Spleen (tissue), 7 donors: ENCODE data around the gene TBC1D16.

Experiments
- POLR2A ChIP-seq, 3 donors: fragments of 450-650 bp; IDR thresholded peaks; one replicate each; pipeline ENCODE4 v1.5.1; 2017; ENCODE audit warnings: antibody characterized with exemption in 3 of 3, mild to moderate bottlenecking in 1 of 3
- TF ChIP-seq, protein P1 (sequence below), 11 experiments: fragments of 200-600 bp in 7 of 11; fragments of 450-650 bp in 4 of 11; sonication (generic) in 4 of 11; IDR thresholded peaks in 8 of 11; conservative IDR thresholded peaks in 3 of 11; 1 replicate in 7 of 11; 2 replicates in 4 of 11; pipeline versions ENCODE4 v1.4.0 to v1.8.0; 2016 to 2021; ENCODE audit warnings: antibody characterized with exemption in 11 of 11, inconsistent platforms in 4 of 11, mild to moderate bottlenecking in 1 of 11
- donor health status: DM: no; HTN: no; CAD: no; lungs with moderate emphysema.
- donor health status: DM: no; HTN: no; CAD: no.
- donor health status: DM: no; HTN: no; CAD: no.

DNA sequence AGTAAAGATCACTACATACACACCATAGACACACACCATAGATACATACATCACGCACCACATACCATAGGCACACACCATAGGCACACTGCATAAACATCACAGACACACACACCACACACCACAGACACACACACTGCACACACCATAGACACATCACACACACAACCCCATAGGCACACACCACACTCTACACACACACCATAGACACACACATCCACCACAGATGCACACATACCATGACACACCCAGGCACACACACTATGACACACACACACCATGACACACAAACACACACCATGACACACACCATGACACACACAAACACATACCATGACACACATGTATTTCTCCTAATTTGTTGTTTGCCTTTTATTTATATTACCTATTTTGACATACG, 14.1 kb downstream of the TBC1D16 start:
- no peak for TF ChIP-seq POLR2A (IDR thresholded peaks at IDR 0.05)
- TF ChIP-seq, protein P1, sequence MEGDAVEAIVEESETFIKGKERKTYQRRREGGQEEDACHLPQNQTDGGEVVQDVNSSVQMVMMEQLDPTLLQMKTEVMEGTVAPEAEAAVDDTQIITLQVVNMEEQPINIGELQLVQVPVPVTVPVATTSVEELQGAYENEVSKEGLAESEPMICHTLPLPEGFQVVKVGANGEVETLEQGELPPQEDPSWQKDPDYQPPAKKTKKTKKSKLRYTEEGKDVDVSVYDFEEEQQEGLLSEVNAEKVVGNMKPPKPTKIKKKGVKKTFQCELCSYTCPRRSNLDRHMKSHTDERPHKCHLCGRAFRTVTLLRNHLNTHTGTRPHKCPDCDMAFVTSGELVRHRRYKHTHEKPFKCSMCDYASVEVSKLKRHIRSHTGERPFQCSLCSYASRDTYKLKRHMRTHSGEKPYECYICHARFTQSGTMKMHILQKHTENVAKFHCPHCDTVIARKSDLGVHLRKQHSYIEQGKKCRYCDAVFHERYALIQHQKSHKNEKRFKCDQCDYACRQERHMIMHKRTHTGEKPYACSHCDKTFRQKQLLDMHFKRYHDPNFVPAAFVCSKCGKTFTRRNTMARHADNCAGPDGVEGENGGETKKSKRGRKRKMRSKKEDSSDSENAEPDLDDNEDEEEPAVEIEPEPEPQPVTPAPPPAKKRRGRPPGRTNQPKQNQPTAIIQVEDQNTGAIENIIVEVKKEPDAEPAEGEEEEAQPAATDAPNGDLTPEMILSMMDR (IDR thresholded peaks at IDR 0.05 in 8 of 11, conservative IDR thresholded peaks at IDR 0.05 in 3 of 11) = no peak
